Measurements from ENCODE around the gene TSC2.
"Not testable (repeated sequence)": the region's sequence is repeated elsewhere in the genome, so short reads cannot be mapped to it uniquely, and the experiment has no call there.

TSC2 gene

GRCh38 chr16:2102471-2102870 lies 54.7 kb downstream of the TSC2 start:
- Histone ChIP-seq H3K9ac (no peak overlapping the region), H3K79me2 (ENCODE audit: insufficient read depth, low read depth) (no peaks in the 10 kb centered on the region), H4K20me1 (ENCODE audit: insufficient read depth) (no peaks in the 10 kb centered on the region), H3K4me3 (IDR thresholded peaks at IDR 0.05; ENCODE audit: insufficient read depth, low read depth, low read length) (no peak overlapping the region), H3K27me3 (ENCODE audit: insufficient read depth, low read depth) (no peaks in the 10 kb centered on the region), H3K4me2 (no peak overlapping the region), H3K27ac (no peak overlapping the region), H3K36me3 (ENCODE audit: insufficient read depth) (no peaks in the 10 kb centered on the region), H2AFZ (ENCODE audit: low read depth) (no peak overlapping the region), H3K4me1 (ENCODE audit: low read depth, poor library complexity, severe bottlenecking) (no peaks in the 10 kb centered on the region)
- no peak for TF ChIP-seq CTCF (conservative IDR thresholded peaks at IDR 0.05; ENCODE audit: low read depth, low read length)

- H3K4me3 ChIP-seq (IDR thresholded peaks at IDR 0.05; ENCODE audit: insufficient read depth, low read depth, low read length); H3K27ac ChIP-seq; H2AFZ ChIP-seq (ENCODE audit: low read depth); H3K4me1 ChIP-seq (ENCODE audit: low read depth, poor library complexity, severe bottlenecking); H3K9ac ChIP-seq; H3K79me2 ChIP-seq (ENCODE audit: insufficient read depth, low read depth); H3K4me2 ChIP-seq; H3K36me3 ChIP-seq (ENCODE audit: insufficient read depth); H4K20me1 ChIP-seq (ENCODE audit: insufficient read depth); H3K27me3 ChIP-seq (ENCODE audit: insufficient read depth, low read depth): not testable (repeated sequence)
Observed at GRCh38 chr16:2104464-2104863, 56.7 kb downstream of the TSC2 start.

GRCh38 chr16:2105291-2105690 lies 57.5 kb downstream of the TSC2 start:
- not testable (repeated sequence) for H3K27ac ChIP-seq

GRCh38 chr16:2105769-2106168 lies 58.0 kb downstream of the TSC2 start:
- H3K79me2 ChIP-seq (ENCODE audit: insufficient read depth, low read depth); H4K20me1 ChIP-seq (ENCODE audit: insufficient read depth); H2AFZ ChIP-seq (ENCODE audit: low read depth); H3K4me3 ChIP-seq (IDR thresholded peaks at IDR 0.05; ENCODE audit: insufficient read depth, low read depth, low read length); H3K27ac ChIP-seq; H3K9ac ChIP-seq; H3K36me3 ChIP-seq (ENCODE audit: insufficient read depth); H3K4me1 ChIP-seq (ENCODE audit: low read depth, poor library complexity, severe bottlenecking); H3K4me2 ChIP-seq; H3K27me3 ChIP-seq (ENCODE audit: insufficient read depth, low read depth): not testable (repeated sequence)

More at GRCh38 chr16:2105291-2105690, 57.5 kb downstream of the TSC2 start:
- not testable (repeated sequence) for H4K20me1 ChIP-seq (ENCODE audit: insufficient read depth); H2AFZ ChIP-seq (ENCODE audit: low read depth); H3K4me1 ChIP-seq (ENCODE audit: low read depth, poor library complexity, severe bottlenecking); H3K9ac ChIP-seq; H3K79me2 ChIP-seq (ENCODE audit: insufficient read depth, low read depth); H3K4me3 ChIP-seq (IDR thresholded peaks at IDR 0.05; ENCODE audit: insufficient read depth, low read depth, low read length); H3K36me3 ChIP-seq (ENCODE audit: insufficient read depth); H3K4me2 ChIP-seq; H3K27me3 ChIP-seq (ENCODE audit: insufficient read depth, low read depth)

GRCh38 chr16:2106211-2106610 lies 58.4 kb downstream of the TSC2 start:
- not testable (repeated sequence) for H4K20me1 ChIP-seq (ENCODE audit: insufficient read depth); H3K36me3 ChIP-seq (ENCODE audit: insufficient read depth); H3K79me2 ChIP-seq (ENCODE audit: insufficient read depth, low read depth); H2AFZ ChIP-seq (ENCODE audit: low read depth); H3K4me2 ChIP-seq; H3K4me1 ChIP-seq (ENCODE audit: low read depth, poor library complexity, severe bottlenecking); H3K4me3 ChIP-seq (IDR thresholded peaks at IDR 0.05; ENCODE audit: insufficient read depth, low read depth, low read length); H3K27me3 ChIP-seq (ENCODE audit: insufficient read depth, low read depth); H3K9ac ChIP-seq; H3K27ac ChIP-seq

GRCh38 chr16:2107121-2107790 lies 59.5 kb downstream of the TSC2 start:
- not testable (repeated sequence) for H3K4me1 ChIP-seq (ENCODE audit: low read depth, poor library complexity, severe bottlenecking); H3K4me2 ChIP-seq; H3K9ac ChIP-seq; H2AFZ ChIP-seq (ENCODE audit: low read depth); H3K27ac ChIP-seq; H3K4me3 ChIP-seq (IDR thresholded peaks at IDR 0.05; ENCODE audit: insufficient read depth, low read depth, low read length); H3K79me2 ChIP-seq (ENCODE audit: insufficient read depth, low read depth); H3K36me3 ChIP-seq (ENCODE audit: insufficient read depth); H3K27me3 ChIP-seq (ENCODE audit: insufficient read depth, low read depth); H4K20me1 ChIP-seq (ENCODE audit: insufficient read depth)

- not testable (repeated sequence) for H3K36me3 ChIP-seq (ENCODE audit: insufficient read depth); H4K20me1 ChIP-seq (ENCODE audit: insufficient read depth); H3K4me3 ChIP-seq (IDR thresholded peaks at IDR 0.05; ENCODE audit: insufficient read depth, low read depth, low read length); H3K79me2 ChIP-seq (ENCODE audit: insufficient read depth, low read depth); H3K4me1 ChIP-seq (ENCODE audit: low read depth, poor library complexity, severe bottlenecking); H2AFZ ChIP-seq (ENCODE audit: low read depth); H3K4me2 ChIP-seq; H3K27me3 ChIP-seq (ENCODE audit: insufficient read depth, low read depth); H3K9ac ChIP-seq; H3K27ac ChIP-seq
Observed at GRCh38 chr16:2107791-2108125, 60.0 kb downstream of the TSC2 start.

- not testable (repeated sequence) for H3K36me3 ChIP-seq (ENCODE audit: insufficient read depth); H3K9ac ChIP-seq; H3K79me2 ChIP-seq (ENCODE audit: insufficient read depth, low read depth); H3K27me3 ChIP-seq (ENCODE audit: insufficient read depth, low read depth); H3K4me1 ChIP-seq (ENCODE audit: low read depth, poor library complexity, severe bottlenecking); H3K4me3 ChIP-seq (IDR thresholded peaks at IDR 0.05; ENCODE audit: insufficient read depth, low read depth, low read length); H3K4me2 ChIP-seq; H3K27ac ChIP-seq; H4K20me1 ChIP-seq (ENCODE audit: insufficient read depth); H2AFZ ChIP-seq (ENCODE audit: low read depth)
Observed at GRCh38 chr16:2108446-2109270, 60.9 kb downstream of the TSC2 start.

GRCh38 chr16:2109271-2109580 lies 61.4 kb downstream of the TSC2 start:
- not testable (repeated sequence) for H3K27me3 ChIP-seq (ENCODE audit: insufficient read depth, low read depth); H3K4me2 ChIP-seq; H2AFZ ChIP-seq (ENCODE audit: low read depth); H4K20me1 ChIP-seq (ENCODE audit: insufficient read depth); H3K79me2 ChIP-seq (ENCODE audit: insufficient read depth, low read depth); H3K36me3 ChIP-seq (ENCODE audit: insufficient read depth); H3K4me3 ChIP-seq (IDR thresholded peaks at IDR 0.05; ENCODE audit: insufficient read depth, low read depth, low read length); H3K9ac ChIP-seq; H3K27ac ChIP-seq; H3K4me1 ChIP-seq (ENCODE audit: low read depth, poor library complexity, severe bottlenecking)

Measured in KMS-11 (cell line).